Measurements from ENCODE around the gene ZCCHC2. TPM values are rescaled to one million over a fixed set of nuclear protein-coding genes. Genes with fewer than 3 reads are reported as not detected.

ZCCHC2 gene
- total RNA-seq, 2 donors from 2014 or later = 12.9 to 16.8 TPM

DNA sequence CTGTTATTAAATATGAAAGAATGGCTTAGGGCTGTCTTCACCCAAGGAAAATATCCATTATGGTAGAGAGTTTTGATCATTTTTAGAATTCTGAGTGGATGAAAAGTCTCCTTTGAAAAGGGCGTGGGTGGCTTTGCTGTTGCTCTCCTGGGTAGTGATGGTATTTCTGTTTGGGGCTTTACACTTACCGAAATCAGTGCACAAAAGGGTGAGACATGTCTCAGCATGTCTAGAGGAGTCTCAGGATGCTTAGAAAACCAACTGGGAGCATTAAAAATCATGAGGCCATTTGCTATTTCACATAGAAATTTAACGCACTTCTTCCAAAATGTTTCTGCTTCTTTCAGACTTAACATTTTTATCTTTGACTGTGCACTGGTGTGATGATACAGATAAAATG lies 49.6 kb downstream of the ZCCHC2 start:
- Histone ChIP-seq H3K27ac (no peak overlapping the region), H3K36me3 (peaks cover 64% of the 10 kb centered on the region), H3K9me3 (no peaks in the 10 kb centered on the region), H3K4me1 (no peaks in the 10 kb centered on the region), H3K27me3 (no peaks in the 10 kb centered on the region), H3K4me3 (no peak overlapping the region)
- no peak for DNase-seq (ENCODE audit: low spot score)
- TF ChIP-seq, protein P1, sequence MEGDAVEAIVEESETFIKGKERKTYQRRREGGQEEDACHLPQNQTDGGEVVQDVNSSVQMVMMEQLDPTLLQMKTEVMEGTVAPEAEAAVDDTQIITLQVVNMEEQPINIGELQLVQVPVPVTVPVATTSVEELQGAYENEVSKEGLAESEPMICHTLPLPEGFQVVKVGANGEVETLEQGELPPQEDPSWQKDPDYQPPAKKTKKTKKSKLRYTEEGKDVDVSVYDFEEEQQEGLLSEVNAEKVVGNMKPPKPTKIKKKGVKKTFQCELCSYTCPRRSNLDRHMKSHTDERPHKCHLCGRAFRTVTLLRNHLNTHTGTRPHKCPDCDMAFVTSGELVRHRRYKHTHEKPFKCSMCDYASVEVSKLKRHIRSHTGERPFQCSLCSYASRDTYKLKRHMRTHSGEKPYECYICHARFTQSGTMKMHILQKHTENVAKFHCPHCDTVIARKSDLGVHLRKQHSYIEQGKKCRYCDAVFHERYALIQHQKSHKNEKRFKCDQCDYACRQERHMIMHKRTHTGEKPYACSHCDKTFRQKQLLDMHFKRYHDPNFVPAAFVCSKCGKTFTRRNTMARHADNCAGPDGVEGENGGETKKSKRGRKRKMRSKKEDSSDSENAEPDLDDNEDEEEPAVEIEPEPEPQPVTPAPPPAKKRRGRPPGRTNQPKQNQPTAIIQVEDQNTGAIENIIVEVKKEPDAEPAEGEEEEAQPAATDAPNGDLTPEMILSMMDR (IDR thresholded peaks at IDR 0.05) = no peak

DNA sequence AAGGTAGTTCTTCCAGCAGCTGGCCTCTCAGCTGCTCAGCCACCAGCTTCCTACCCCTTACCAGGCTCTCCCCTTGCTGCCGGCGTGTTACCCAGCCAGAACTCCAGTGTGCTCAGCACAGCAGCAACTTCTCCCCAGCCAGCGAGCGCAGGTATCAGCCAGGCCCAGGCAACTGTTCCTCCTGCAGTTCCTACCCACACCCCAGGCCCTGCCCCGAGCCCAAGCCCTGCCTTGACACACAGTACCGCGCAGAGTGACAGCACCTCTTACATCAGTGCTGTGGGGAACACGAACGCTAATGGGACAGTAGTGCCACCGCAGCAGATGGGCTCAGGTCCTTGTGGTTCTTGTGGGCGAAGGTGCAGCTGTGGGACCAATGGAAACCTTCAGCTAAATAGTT lies 52.0 kb downstream of the ZCCHC2 start:
- no peak for DNase-seq (ENCODE audit: low spot score)
- TF ChIP-seq, protein P1 (IDR thresholded peaks at IDR 0.05) = no peak
- Histone ChIP-seq H3K27me3 (no peaks in the 10 kb centered on the region), H3K4me3 (no peak overlapping the region), H3K9me3 (no peaks in the 10 kb centered on the region), H3K27ac (no peak overlapping the region), H3K4me1 (no peaks in the 10 kb centered on the region), H3K36me3 (peaks cover 52% of the 10 kb centered on the region)

DNA sequence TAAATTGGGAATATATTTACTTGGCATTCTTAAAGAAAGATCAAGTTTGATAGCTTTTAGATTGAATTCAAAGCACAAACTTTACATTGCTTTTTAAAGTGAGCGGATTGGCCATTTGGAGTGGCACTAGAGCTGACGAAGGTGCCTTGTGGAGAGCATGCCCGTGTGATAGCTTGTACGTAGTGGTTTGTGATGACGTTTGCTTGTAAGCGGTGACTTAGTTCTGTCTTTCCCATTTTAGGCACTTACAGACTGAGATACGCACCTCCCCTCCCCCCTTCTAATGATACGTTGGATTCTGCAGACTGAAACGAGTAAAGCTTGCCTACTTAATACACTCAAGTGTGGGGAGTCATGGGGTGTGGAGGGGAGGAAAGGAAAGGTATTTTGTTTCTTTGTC lies 53.4 kb downstream of the ZCCHC2 start:
- no peaks in the 10 kb centered on the region for H3K4me1 ChIP-seq
- no peaks in the 10 kb centered on the region for H3K9me3 ChIP-seq
- no peak overlapping the region for H3K4me3 ChIP-seq
- TF ChIP-seq, protein P1 (IDR thresholded peaks at IDR 0.05) = no peak
- peaks cover 40% of the 10 kb centered on the region for H3K36me3 ChIP-seq
- no peak for DNase-seq (ENCODE audit: low spot score)
- H3K27me3 ChIP-seq = no peaks in the 10 kb centered on the region
- H3K27ac ChIP-seq = no peak overlapping the region

DNA sequence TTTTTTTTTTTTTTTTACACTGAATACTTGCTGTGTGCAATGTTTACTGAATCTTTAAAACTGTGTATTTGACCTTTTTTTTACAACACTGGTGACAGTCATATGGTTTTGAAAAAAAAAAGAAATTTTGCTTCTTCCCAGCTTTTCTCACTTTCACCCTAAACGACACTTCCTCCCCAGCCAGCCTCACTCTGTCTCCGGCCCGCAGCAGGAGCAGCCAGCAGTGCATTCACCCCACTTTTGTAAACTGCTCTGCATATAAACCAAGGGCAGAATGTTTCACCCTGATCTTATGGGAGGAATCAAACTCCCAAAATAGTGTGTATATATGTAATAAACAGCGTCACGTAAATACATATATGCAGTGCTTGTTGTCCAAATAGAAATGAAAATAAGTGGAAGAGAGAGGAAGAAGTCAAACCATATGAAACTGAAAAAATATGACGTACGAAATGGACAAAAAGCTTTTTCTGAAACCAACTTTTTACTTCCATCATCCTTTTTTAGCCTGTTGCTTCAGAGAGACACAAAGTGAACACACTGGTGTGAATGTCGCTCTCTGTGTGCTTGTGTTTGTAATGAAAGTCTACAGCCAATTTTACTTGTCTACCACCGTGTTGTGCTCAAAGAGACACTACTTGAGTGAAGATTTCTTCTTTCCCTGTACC lies 54.2 kb downstream of the ZCCHC2 start:
- H3K27me3 ChIP-seq = no peaks in the 10 kb centered on the region
- peaks cover 37% of the 10 kb centered on the region for H3K36me3 ChIP-seq
- H3K9me3 ChIP-seq = no peaks in the 10 kb centered on the region
- no peak overlapping the region for H3K27ac ChIP-seq
- TF ChIP-seq, protein P1 (IDR thresholded peaks at IDR 0.05) = no peak
- no peak for DNase-seq (ENCODE audit: low spot score)
- H3K4me1 ChIP-seq = no peaks in the 10 kb centered on the region
- no peak overlapping the region for H3K4me3 ChIP-seq

DNA sequence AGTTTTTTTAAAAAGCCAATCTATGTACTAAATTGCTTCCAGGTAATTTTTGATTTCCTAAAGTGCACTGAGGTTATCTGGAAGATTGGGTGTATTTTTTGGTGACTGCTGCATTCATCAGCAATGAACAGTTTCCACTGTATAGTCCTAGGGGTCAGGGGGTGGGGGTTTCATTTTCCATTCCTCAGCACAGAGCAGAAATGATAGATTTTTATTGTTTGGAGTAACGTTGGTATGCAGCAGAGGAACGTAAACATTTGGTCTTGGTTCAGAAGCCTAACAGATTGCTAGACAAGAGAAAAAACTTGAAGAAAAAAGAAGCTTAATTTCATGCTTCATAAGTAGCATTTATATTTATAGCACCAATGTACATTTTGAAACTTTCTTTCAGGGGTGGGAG lies 54.9 kb downstream of the ZCCHC2 start:
- Histone ChIP-seq H3K36me3 (peaks cover 37% of the 10 kb centered on the region), H3K27me3 (no peaks in the 10 kb centered on the region), H3K9me3 (no peaks in the 10 kb centered on the region), H3K4me3 (no peak overlapping the region), H3K4me1 (no peaks in the 10 kb centered on the region), H3K27ac (no peak overlapping the region)
- TF ChIP-seq, protein P1 (IDR thresholded peaks at IDR 0.05) = no peak
- DNase-seq (ENCODE audit: low spot score) = no peak

DNA sequence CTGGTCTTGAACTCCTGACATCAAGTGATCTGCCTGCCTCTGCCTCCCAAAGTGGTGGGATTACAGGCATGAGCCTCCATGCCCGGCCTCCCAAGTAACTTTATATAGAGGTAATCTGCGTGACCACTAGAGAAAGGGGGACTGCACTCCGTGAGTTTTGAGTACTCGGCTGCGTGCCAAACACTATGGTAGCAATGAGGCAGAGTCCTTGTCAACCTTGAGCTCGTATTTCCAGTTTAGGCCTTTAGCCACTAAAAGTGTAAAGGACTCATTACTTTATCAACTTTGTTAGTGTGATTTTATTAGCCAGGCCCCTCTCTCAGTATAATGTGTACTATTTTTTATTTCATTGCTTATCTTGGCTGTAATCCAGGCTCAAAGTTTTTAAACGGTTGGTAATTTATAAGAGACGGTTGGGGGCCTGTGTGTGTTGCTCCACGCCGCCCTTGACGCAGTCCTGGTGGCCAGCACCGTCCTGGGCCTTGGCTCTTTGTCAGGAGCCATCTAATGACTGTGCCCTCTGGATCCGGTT lies 56.2 kb downstream of the ZCCHC2 start:
- TF ChIP-seq, protein P1 (IDR thresholded peaks at IDR 0.05) = no peak
- Histone ChIP-seq H3K36me3 (peaks cover 31% of the 10 kb centered on the region), H3K4me1 (peaks cover 0 to 4% of the 10 kb centered on the region in 2 donors)

More for the DNA sequence above, 56.2 kb downstream of the ZCCHC2 start:
- no peaks in the 10 kb centered on the region for H3K27me3 ChIP-seq
- H3K27ac ChIP-seq = no peak overlapping the region
- no peak for DNase-seq (ENCODE audit: low spot score)
- H3K4me3 ChIP-seq = no peak overlapping the region
- no peaks in the 10 kb centered on the region for H3K9me3 ChIP-seq

Measured in right atrium auricular region (tissue), 2 donors.